Dermis blood vessel endothelial cell (primary cell): Measurements from ENCODE around the gene IL1RAPL1. TPM values are rescaled to one million over a fixed set of nuclear protein-coding genes. Genes with fewer than 3 reads are reported as not detected.
A peak's percentile ranks its signal among the peaks of the same experiment; 100 is the strongest.

Experiments
- DNase-seq: peaks from one replicate; pipeline ENCODE4 v3.0.0; 2010
- total RNA-seq: library from RNA; depleted of rRNA; stranded (reverse); fragments of >200 nt; gene quantifications from 2 replicates; pipeline ENCODE4 v1.2.3, GENCODE V29; 2014

IL1RAPL1 gene
- total RNA-seq, 1 donor from 2014 or later: not detected

GRCh38 chrX:29545878-29546277, 958.6 kb downstream of the IL1RAPL1 start:
- no peak for DNase-seq

- DNase-seq: no peak
Measured at GRCh38 chrX:29547877-29548276, 960.6 kb downstream of the IL1RAPL1 start.

- no peak for DNase-seq
Measured at GRCh38 chrX:29553542-29553941, 966.3 kb downstream of the IL1RAPL1 start.

- no peak for DNase-seq
Measured at GRCh38 chrX:29555465-29556091, 968.3 kb downstream of the IL1RAPL1 start.

GRCh38 chrX:29560065-29560464, 972.8 kb downstream of the IL1RAPL1 start:
- DNase-seq: no peak

- DNase-seq: no peak
Measured at GRCh38 chrX:29561417-29561816, 974.2 kb downstream of the IL1RAPL1 start.

- no peak for DNase-seq
Measured at GRCh38 chrX:29580560-29580959, 993.3 kb downstream of the IL1RAPL1 start.

- DNase-seq: peak; percentile 0
Measured at GRCh38 chrX:29581223-29581622, 994.0 kb downstream of the IL1RAPL1 start.

GRCh38 chrX:29587107-29587506, 999.9 kb downstream of the IL1RAPL1 start:
- DNase-seq: no peak

GRCh38 chrX:29590921-29591320, 1003.7 kb downstream of the IL1RAPL1 start:
- no peak for DNase-seq

GRCh38 chrX:29604381-29604780, 1017.1 kb downstream of the IL1RAPL1 start:
- no peak for DNase-seq

GRCh38 chrX:29617276-29617675, 1030.0 kb downstream of the IL1RAPL1 start:
- DNase-seq: peak; percentile 70

GRCh38 chrX:29617725-29618124, 1030.5 kb downstream of the IL1RAPL1 start:
- DNase-seq: peak; percentile 26

- no peak for DNase-seq
Measured at GRCh38 chrX:29627833-29628232, 1040.6 kb downstream of the IL1RAPL1 start.

- DNase-seq: no peak
Measured at GRCh38 chrX:29634516-29634915, 1047.3 kb downstream of the IL1RAPL1 start.

- DNase-seq: no peak
Measured at GRCh38 chrX:29636331-29636730, 1049.1 kb downstream of the IL1RAPL1 start.

- no peak for DNase-seq
Measured at GRCh38 chrX:29640106-29640505, 1052.9 kb downstream of the IL1RAPL1 start.

- DNase-seq: no peak
Measured at GRCh38 chrX:29641461-29641860, 1054.2 kb downstream of the IL1RAPL1 start.

GRCh38 chrX:29643181-29643580, 1055.9 kb downstream of the IL1RAPL1 start:
- DNase-seq: no peak

GRCh38 chrX:29648161-29648560, 1060.9 kb downstream of the IL1RAPL1 start:
- DNase-seq: no peak

- no peak for DNase-seq
Measured at GRCh38 chrX:29652484-29652883, 1065.2 kb downstream of the IL1RAPL1 start.

- no peak for DNase-seq
Measured at GRCh38 chrX:29653721-29654120, 1066.5 kb downstream of the IL1RAPL1 start.

GRCh38 chrX:29659911-29660310, 1072.7 kb downstream of the IL1RAPL1 start:
- no peak for DNase-seq

- peak; percentile 56 for DNase-seq
Measured at GRCh38 chrX:29661290-29661689, 1074.0 kb downstream of the IL1RAPL1 start.

- peak; percentile 84 for DNase-seq
Measured at GRCh38 chrX:29662101-29662500, 1074.9 kb downstream of the IL1RAPL1 start.
